Neural cell (in vitro differentiated cells): ENCODE results near the gene CSNK1G3.

ENCODE experiments used
- EZH2 ChIP-seq: fragments of 200-600, 300-800 bp; shearing (Covaris generic), sonication (generic); IDR thresholded peaks from 2 replicates; pipeline ENCODE4 v1.6.1; 2014; ENCODE audit warnings: antibody characterized with exemption, low read length, borderline replicate concordance, mild to moderate bottlenecking; ENCODE audit not compliant: insufficient read depth, poor library complexity, severe bottlenecking
- TF ChIP-seq, protein P1 (sequence below): fragments of 450-650 bp; IDR thresholded peaks from 2 replicates; pipeline ENCODE4 v1.5.1; 2014; ENCODE audit warnings: antibody characterized with exemption, mild to moderate bottlenecking, moderate library complexity; ENCODE audit not compliant: poor library complexity, severe bottlenecking

DNA sequence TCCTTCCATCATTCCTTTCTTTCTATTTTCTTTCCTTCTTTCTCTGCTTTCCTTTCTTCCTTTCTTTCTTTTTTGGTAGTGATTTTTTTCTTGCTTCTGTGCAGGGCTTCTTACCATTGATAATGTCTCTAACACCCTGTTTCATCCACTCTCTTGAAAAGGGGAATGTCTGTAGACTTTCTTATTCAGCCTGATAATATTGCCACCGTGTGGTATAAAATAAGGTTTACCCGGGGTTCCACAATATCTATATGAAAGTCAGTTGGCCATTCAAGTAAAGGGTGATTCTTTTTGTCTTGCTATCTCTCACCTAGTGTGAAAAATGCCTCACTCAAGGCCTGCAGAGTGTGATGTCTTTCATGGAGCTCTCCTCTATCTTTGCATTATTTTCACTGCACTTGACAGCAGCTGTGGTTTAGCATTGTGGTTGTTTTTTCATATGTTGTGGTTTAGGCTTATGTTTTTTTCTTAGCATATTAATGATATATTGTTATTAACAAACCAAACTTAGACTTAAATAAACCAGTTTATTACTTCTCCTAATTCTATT is 153.9 kb downstream of the CSNK1G3 start:
- TF ChIP-seq, protein P1, sequence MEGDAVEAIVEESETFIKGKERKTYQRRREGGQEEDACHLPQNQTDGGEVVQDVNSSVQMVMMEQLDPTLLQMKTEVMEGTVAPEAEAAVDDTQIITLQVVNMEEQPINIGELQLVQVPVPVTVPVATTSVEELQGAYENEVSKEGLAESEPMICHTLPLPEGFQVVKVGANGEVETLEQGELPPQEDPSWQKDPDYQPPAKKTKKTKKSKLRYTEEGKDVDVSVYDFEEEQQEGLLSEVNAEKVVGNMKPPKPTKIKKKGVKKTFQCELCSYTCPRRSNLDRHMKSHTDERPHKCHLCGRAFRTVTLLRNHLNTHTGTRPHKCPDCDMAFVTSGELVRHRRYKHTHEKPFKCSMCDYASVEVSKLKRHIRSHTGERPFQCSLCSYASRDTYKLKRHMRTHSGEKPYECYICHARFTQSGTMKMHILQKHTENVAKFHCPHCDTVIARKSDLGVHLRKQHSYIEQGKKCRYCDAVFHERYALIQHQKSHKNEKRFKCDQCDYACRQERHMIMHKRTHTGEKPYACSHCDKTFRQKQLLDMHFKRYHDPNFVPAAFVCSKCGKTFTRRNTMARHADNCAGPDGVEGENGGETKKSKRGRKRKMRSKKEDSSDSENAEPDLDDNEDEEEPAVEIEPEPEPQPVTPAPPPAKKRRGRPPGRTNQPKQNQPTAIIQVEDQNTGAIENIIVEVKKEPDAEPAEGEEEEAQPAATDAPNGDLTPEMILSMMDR, result no peak
- TF ChIP-seq EZH2, result no peak
